DMS53 treated with DMSO at 0.1 percent for 48 hours (cell line): ENCODE measurements around the gene NUDT19.
A peak's percentile ranks its signal among the peaks of the same experiment; 100 is the strongest.
"Not testable (repeated sequence)": the region's sequence is repeated elsewhere in the genome, so short reads cannot be mapped to it uniquely, and the experiment has no call there.

Source experiments
- DNase-seq: peaks from one replicate; lab custom pipeline; 2025; ENCODE audit not compliant: unreplicated experiment; lab: John Stamatoyannopoulos, UW

The NUDT19 gene

GRCh38 chr19:32708457-32708856, 16.8 kb downstream of the NUDT19 start:
- DNase-seq: no peak

DNA sequence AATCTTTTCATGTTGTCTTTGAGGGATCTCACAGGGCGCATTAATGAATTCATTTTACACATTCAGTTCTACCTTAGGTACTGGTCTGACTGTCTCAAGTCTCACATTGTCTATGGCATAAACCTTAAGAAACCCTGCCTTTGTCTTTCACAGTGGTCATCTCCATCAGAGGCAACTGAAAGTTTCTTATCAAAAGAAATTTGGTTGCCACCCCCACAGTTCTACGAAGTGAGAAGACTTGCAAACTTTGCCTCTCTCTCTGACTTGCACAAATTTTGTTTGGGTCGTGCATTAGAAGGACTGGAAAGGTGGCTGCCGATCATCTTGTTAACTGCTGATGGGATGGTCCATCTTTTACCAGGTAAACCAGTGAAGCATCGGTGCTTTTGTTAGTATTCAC, 17.4 kb downstream of the NUDT19 start:
- no peak for DNase-seq

DNA sequence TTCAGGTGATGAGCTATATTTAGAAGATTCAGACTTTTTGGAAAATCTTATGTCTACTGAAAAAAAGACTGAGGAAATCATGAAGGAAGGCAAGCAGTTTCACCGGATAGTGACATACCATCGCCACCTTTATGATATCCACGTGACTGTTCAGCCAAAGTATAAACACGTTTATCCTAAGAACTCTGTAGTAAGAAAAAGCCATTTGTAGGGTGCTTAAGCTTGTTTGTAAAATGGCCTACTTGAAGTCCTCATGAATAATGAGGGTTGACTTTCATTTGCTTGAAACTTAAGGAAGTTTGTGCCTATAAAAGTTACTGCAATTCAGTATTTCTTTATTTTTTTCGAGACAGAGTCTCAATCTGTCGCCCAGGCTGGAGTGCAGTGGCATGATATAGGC, 20.1 kb downstream of the NUDT19 start:
- no peak for DNase-seq

GRCh38 chr19:32716203-32716602, 24.6 kb downstream of the NUDT19 start:
- DNase-seq: not testable (repeated sequence)

DNA sequence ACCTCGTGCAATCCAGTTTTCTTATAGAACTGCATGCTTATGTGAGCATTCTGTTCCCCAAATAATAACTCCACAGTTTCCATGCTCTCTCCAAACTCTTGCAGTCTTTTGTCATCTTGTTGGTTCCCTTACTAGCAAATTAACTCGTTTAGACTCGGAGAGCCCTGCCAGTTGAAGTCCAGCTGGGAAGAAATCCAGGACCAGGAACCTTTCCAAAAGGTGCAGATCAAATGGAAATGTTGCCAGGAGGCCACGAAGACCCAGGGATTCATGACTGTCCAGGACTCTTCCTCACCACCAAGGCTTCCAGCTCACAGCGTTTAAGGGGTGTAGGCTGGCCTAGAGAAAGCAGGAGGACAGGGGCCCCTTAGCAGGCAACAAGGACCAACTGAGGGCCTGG, 25.9 kb downstream of the NUDT19 start:
- DNase-seq: no peak

GRCh38 chr19:32718286-32718685, 26.7 kb downstream of the NUDT19 start:
- DNase-seq: no peak

DNA sequence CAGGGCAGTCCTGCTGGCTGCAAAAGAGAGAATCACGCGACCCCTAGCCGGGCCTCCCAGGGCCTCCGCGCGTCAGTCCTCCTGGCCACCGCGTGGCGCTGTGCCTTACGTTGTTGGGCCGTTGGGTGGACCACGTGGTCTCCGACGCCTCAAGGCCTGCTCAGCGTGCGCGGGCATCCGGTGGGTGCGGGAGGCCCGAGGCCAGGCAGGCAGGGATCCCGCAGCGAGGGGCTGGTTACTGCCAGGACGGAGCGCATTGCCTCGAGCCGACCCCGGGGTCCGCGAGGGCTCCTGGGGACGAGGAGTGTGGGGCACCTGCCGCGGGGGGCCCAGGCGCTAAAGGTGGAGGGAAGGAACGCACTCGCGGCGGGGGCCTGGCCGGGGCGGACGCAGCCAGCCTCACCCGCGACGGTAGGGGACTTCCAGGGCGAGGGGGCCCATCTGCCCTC, 28.0 kb downstream of the NUDT19 start, which contains the start of gene TDRD12:
Gene TDRD12 (plus strand): TSS at position 157 of the 449 bp plus-strand sequence. CDS start 306 bp downstream, outside the sequence.
- DNase-seq: no peak

GRCh38 chr19:32720216-32720935, 28.8 kb downstream of the NUDT19 start:
- DNase-seq: no peak

GRCh38 chr19:32720936-32721250, 29.3 kb downstream of the NUDT19 start:
- no peak for DNase-seq

- DNase-seq: no peak
Observed at GRCh38 chr19:32735936-32736335, 44.3 kb downstream of the NUDT19 start.

DNA sequence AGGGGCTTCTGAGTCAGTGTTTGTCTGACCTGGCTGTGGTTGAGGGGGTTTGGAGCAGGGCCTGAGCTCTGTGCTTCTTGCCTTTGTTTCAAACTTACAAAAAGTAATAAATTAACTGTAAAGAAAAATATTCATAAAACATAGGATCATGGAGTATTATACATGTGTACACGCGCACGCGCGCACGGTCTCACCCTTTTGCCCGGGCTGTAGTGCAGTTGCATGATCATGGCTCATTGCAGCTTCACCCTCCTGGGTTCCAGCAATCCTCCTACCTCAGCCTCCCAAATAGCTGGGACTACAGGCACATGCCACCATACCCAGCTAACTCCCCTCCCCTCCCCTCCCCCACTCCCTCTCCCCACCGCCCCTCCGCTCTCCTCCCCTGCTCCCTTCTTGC, 51.4 kb downstream of the NUDT19 start:
- no peak for DNase-seq

GRCh38 chr19:32743447-32743846, 51.8 kb downstream of the NUDT19 start:
- DNase-seq: no peak

DNA sequence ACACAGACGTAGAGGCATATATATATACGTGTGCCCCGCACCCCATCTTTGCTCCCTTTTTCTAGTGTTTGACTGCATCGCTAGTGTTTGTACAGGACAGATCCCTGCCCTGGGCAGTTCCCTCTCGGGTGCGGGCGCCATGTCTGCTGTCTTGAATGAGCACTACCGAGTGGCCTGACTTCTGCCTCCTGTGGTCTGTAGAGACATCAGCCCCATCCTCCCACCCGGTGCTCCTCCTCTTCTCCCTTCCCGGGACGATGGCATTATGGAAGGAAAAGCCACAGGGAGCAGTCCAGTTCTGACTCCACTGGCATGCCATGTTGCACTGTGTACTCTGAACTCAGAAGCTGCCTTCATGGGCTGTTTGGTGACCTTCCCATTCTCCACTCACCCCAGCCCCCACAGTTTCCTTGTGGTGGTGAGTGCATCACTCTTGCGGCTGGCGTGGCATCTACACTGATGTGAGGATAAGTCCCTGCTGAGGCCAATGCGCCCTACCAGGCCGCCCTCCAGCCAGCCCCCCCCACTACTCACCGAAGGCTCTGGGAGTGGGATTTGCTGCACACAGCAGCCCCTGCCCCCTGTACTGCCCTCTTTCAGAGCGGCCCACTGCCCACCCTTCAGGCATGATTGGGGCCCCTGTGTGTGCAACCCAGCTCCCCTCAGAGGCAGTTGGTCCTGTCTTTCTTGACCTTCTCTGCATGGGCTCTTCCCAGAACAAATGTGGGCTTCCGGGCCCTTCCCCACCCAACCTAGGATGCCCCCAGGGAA, 53.1 kb downstream of the NUDT19 start:
- no peak for DNase-seq

DNA sequence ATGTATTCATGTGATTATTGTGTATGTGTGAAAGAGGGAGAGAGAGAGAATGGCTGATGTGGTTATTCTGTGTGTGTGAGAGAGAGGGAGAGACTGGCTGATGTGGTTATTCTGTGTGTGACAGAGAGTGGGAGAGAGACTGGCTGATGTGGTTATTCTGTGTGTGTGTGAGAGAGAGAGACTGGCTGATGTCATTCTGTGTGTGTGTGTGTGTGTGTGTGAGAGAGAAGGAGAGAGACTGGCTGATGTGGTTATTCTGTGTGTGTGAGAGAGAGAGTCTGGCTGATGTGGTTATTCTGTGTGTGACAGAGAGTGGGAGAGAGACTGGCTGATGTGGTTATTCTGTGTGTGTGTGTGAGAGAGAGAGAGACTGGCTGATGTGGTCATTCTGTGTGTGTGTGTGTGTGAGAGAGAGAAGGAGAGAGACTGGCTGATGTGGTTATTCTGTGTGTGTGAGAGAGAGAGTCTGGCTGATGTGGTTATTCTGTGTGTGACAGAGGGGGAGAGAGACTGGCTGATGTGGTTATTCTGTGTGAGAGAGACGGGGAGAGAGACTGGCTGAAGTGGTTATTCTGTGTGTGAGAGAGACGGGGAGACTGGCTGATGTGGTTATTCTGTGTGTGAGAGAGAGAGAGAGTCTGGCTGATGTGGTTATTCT, 54.1 kb downstream of the NUDT19 start:
- not testable (repeated sequence) for DNase-seq

DNA sequence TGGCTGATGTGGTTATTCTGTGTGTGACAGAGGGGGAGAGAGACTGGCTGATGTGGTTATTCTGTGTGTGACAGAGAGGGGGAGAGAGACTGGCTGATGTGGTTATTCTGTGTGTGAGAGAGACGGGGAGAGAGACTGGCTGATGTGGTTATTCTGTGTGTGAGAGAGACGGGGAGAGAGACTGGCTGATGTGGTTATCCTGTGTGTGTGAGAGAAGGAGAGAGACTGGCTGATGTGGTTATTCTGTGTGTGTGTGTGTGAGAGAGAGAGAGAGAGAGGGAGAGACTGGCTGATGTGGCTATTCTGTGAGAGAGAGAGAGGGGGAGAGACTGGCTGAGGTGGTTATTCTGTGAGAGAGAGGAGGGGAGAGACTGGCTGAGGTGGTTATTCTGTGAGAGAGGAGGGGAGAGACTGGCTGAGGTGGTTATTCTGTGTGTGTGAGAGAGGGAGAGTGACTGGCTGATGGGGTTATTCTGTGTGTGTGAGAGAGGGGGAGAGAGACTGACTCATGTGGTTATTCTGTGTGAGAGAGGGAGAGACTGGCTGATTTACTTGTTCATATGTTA, 55.1 kb downstream of the NUDT19 start:
- peak; percentile 59 for DNase-seq

DNA sequence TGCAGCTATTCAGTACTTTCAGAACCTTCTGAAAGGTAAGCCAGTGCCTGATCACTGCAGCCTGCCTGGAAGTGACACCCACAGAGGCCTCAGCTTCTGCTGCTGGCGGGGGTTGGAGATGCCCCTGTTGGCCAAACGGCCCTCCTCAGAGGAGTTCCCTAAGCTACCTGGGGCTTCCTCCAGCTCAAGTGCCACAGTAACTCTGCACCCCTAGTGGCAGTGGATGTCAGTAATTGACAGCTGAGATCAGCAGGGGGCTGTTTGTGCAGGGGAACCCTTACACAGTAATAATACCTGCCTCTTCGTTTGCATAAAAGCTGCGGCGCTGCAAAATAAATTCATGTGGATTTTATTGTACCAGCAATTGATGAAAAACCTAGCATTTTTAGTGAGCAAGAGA, 56.9 kb downstream of the NUDT19 start:
- no peak for DNase-seq

- DNase-seq: no peak
Observed at GRCh38 chr19:32748948-32749347, 57.3 kb downstream of the NUDT19 start.

DNA sequence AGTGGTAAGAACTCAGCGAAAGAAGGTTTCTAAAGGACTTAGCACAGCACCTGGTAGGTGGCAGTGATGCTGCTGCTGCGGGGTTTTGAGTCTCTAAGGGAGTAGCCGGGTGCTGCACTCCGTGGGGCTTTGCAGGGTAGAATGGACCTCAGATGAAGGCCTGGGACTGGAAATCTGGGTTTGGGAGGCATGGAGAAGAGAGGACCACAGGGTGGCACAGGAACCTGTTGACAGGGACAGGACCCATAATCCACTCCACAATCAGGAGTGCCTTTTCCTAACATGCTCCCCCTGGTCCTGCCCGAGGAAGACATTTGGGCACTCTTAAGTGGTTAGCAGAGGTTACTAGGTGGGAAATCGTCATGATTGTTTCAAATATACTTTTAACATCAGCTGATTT, 57.7 kb downstream of the NUDT19 start:
- DNase-seq: no peak

GRCh38 chr19:32750441-32751055, 58.9 kb downstream of the NUDT19 start:
- DNase-seq: no peak

- DNase-seq: no peak
Observed at GRCh38 chr19:32751066-32751465, 59.4 kb downstream of the NUDT19 start.

DNA sequence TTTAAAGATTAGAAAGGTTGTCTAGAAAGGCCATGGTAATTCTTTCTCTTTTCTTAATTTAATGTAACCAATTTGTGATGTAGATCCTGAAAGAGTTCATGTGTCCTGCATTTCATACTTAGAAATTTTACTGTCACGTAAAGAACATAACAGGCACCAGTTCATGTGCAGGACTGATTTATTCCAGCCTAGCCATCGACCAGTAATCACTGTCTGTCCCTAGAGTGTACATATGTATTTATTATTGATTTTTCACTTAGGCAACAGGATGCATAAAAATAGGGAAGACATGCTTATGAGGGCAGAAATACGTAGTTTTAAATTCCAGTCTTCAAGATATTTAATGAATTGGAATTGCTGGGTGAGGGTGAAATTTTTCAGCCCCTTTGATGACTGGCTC, 65.6 kb downstream of the NUDT19 start:
- no peak for DNase-seq
